Right lobe of liver (tissue), 6 donors: ENCODE results near the gene FBXO47. TPM values are rescaled to one million over a fixed set of nuclear protein-coding genes. Genes with fewer than 3 reads are reported as not detected.

ENCODE experiments used
- ATAC-seq, 4 donors: fragments of 200-7000 bp; cut with Tn5 transposase; one replicate each; pipeline ENCODE4 v1.9.1; 2020; ENCODE audit warnings: mild to moderate bottlenecking in 4 of 4, moderate library complexity in 4 of 4
- DNase-seq, 3 donors: peaks; one replicate each; pipeline ENCODE4 v3.0.0-alpha.2; 2020
- H3K27ac ChIP-seq, 3 donors: fragments of 200-600 bp; one replicate each; pipeline ENCODE4 v1.8.0; 2022
- H3K27me3 ChIP-seq, 2 donors: fragments of 200-600 bp; one replicate each; pipeline ENCODE4 v1.8.0; 2022
- H3K36me3 ChIP-seq, 4 donors: fragments of 200-600 bp; sonication (generic) in 1 of 4; one replicate each; pipeline versions ENCODE4 v1.5.1 to v1.8.0; 2017 to 2022; ENCODE audit warnings: control low read depth in 1 of 4
- H3K4me1 ChIP-seq, 4 donors: fragments of 200-600 bp; sonication (generic) in 1 of 4; one replicate each; pipeline versions ENCODE4 v1.5.1 to v1.8.0; 2017 to 2022; ENCODE audit warnings: control low read depth in 1 of 4
- H3K4me3 ChIP-seq, 3 donors: fragments of 200-600 bp; one replicate each; pipeline ENCODE4 v1.8.0; 2022
- H3K9me3 ChIP-seq, 4 donors: fragments of 200-600 bp; sonication (generic) in 1 of 4; one replicate each; pipeline versions ENCODE4 v1.5.1 to v1.8.0; 2017 to 2022; ENCODE audit warnings: control low read depth in 1 of 4
- POLR2A ChIP-seq: fragments of 450-650 bp; IDR thresholded peaks from one replicate; pipeline ENCODE4 v1.6.1; 2017; ENCODE audit warnings: antibody characterized with exemption, mild to moderate bottlenecking
- WGBS: methylation state at CpG from one replicate; pipeline ENCODE4 v1.1.6; 2018; ENCODE audit warnings: low coverage, low lambda C conversion rate; ENCODE audit not compliant: insufficient coverage; ENCODE audit errors: missing lambda C conversion rate; 5-methylcytosine and 5-hydroxymethylcytosine counted together
- intact Hi-C, 2 donors: fragments of 100-400 bp; cut with DNase I; formaldehyde crosslinking; loops; one replicate each; pipeline versions ENCODE4 v1.11.2 to v1.14.1; 2022
- total RNA-seq, 6 experiments: library from RNA; depleted of rRNA in 2 of 6; stranded (reverse); fragments of >200 nt in 2 of 6; fragmentation: NEBNext Ultra II Directional in 3 of 6; extraction: Animal tissue kit (Norgen Biotek cat#: 25700) in 3 of 6; gene quantifications; one replicate each; pipeline versions ENCODE4 v1.1.0 to v1.2.4, GENCODE V29; 2016 to 2023
- TF ChIP-seq, protein P1 (sequence below), 4 donors: fragments of 200-600 bp in 3 of 4; fragments of 450-650 bp in 1 of 4; IDR thresholded peaks; one replicate each; pipeline versions ENCODE4 v1.5.1 to v1.8.0; 2016 to 2022; ENCODE audit warnings: antibody characterized with exemption in 4 of 4, mild to moderate bottlenecking in 2 of 4
- donor health status: DM: no; HTN: yes; CAD: no.
- donor health status: DM: no; HTN: no; CAD: no.
- donor health status: DM: no; HTN: no; CAD: no.
- donor health status: DM: no; HTN: yes; CAD: no.
- donor health status: DM: no; HTN: yes; CAD: no.

Gene FBXO47
- total RNA-seq, 6 experiments from 2014 or later, result not detected

DNA sequence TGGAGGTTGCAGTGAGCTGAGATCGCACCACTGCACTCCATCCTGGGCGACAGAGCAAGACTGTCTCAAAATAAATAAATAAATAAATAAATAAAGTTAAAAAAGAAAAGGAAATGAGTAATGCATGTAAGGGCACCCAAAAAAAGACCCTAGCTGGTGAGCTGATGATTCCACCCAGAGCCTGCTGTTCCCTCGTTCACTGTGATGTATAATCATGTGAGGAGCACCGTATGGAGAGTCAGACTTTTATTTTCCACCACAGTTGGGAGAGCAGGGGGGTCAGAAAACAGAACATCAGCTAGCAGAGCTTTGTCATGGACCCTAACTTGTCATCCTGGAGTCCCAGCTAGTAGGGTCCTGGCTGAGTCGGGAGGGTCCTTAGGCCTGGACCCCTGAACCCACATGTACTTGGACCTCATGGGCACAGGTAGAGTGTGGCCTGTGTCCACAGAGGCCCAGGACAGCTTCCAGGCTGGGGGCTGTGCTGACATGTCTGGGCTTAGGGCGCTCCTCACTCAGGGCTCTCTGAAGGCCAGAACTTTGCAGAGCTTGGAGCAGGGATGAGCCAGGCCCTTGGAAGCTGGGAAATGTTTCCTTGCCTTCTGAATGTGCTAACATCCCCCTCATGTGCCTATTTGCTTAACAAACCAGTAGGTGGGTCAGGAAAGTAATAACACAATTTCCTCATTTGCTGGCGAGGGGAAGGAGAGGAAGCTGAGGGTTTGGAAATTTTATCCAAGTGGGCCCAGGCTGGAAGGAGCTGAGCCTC, 60.6 kb downstream of the FBXO47 start:
- ATAC-seq (peak in 2 of 4 donors; percentile 11 to 15), DNase-seq (peak in 1 of 3 donors; percentile 35)
- Histone ChIP-seq H3K9me3 (no peaks in the 10 kb centered on the region), H3K27me3 (no peaks in the 10 kb centered on the region), H3K27ac (no peak overlapping the region), H3K4me1 (peaks cover 0 to 6% (median 2%) of the 10 kb centered on the region in 4 donors), H3K36me3 (peaks cover 0 to 27% (median 8%) of the 10 kb centered on the region in 4 donors), H3K4me3 (no peak overlapping the region)
- intact Hi-C loops, result no loop called here
- TF ChIP-seq, protein P1, sequence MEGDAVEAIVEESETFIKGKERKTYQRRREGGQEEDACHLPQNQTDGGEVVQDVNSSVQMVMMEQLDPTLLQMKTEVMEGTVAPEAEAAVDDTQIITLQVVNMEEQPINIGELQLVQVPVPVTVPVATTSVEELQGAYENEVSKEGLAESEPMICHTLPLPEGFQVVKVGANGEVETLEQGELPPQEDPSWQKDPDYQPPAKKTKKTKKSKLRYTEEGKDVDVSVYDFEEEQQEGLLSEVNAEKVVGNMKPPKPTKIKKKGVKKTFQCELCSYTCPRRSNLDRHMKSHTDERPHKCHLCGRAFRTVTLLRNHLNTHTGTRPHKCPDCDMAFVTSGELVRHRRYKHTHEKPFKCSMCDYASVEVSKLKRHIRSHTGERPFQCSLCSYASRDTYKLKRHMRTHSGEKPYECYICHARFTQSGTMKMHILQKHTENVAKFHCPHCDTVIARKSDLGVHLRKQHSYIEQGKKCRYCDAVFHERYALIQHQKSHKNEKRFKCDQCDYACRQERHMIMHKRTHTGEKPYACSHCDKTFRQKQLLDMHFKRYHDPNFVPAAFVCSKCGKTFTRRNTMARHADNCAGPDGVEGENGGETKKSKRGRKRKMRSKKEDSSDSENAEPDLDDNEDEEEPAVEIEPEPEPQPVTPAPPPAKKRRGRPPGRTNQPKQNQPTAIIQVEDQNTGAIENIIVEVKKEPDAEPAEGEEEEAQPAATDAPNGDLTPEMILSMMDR (IDR thresholded peaks at IDR 0.05), result no peak
- no peak for TF ChIP-seq POLR2A
- 75% methylated on average over 5 of the region's 7 CpGs for WGBS

DNA sequence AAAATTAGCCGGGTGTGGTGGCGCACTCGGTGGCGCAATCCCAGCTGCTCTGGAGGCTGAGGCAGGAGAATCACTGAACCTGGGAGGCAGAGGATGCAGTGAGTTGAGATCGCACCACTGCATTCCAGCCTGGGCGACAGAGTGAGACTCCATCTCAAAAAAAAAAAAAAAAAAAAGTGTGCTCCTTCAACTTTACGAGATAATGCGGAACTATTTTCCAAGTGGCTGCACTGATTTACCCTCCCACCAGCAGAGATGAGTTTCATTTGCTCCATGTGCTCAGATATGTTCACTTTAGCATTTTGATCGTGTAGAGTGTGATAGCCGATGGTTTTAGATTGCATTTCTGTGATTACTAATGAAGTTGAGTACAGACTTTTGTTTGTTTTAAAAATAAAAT, 61.8 kb downstream of the FBXO47 start:
- Histone ChIP-seq H3K27me3 (no peaks in the 10 kb centered on the region), H3K36me3 (peaks cover 0 to 22% (median 10%) of the 10 kb centered on the region in 4 donors), H3K4me3 (no peak overlapping the region), H3K9me3 (no peaks in the 10 kb centered on the region), H3K4me1 (peaks cover 0 to 12% (median 2%) of the 10 kb centered on the region in 4 donors), H3K27ac (no peak overlapping the region)
- intact Hi-C loops, result no loop called here
- 100% methylated on average over 2 of the region's 10 CpGs for WGBS
- TF ChIP-seq POLR2A, result no peak
- TF ChIP-seq, protein P1 (IDR thresholded peaks at IDR 0.05), result no peak
- ATAC-seq (no peak), DNase-seq (no peak)

DNA sequence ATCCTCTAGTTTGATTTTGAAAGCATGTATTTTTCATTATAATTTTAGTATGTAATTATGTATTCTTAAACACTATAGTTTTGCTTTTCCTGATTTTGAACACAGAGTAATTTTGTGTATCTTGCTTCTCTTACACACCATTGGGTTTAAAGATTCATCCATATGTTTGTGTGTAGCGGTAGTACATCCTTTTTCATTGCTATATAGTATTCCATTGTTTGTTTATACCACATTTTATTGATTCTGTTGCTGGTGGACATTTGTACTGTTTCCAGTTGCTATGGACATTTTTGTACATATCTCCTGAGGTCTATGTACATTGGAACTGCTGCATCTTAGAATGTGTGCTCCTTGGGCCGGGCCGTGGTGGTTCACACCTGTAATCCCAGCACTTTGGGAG, 62.3 kb downstream of the FBXO47 start:
- peaks cover 0 to 22% (median 10%) of the 10 kb centered on the region in 4 donors for H3K36me3 ChIP-seq
- peaks cover 0 to 17% (median 2%) of the 10 kb centered on the region in 4 donors for H3K4me1 ChIP-seq
- TF ChIP-seq, protein P1 (IDR thresholded peaks at IDR 0.05), result no peak
- TF ChIP-seq POLR2A, result no peak
- H3K4me3 ChIP-seq, result no peak overlapping the region
- no peaks in the 10 kb centered on the region for H3K9me3 ChIP-seq
- ATAC-seq (no peak), DNase-seq (no peak)
- H3K27ac ChIP-seq, result no peak overlapping the region
- WGBS, result 100% methylated on average over 3 of the region's 3 CpGs
- no peaks in the 10 kb centered on the region for H3K27me3 ChIP-seq
- intact Hi-C loops, result no loop called here

GRCh38 chr17:38903404-38903803, 63.8 kb downstream of the FBXO47 start:
- H3K36me3 ChIP-seq, result peaks cover 0 to 22% (median 10%) of the 10 kb centered on the region in 4 donors
- WGBS, result 82% methylated on average over 4 of the region's 6 CpGs
- no peak for ATAC-seq
- peaks cover 0 to 32% (median 5%) of the 10 kb centered on the region in 4 donors for H3K4me1 ChIP-seq
- H3K9me3 ChIP-seq, result no peaks in the 10 kb centered on the region
- no peak overlapping the region for H3K27ac ChIP-seq
- TF ChIP-seq POLR2A, result no peak
- TF ChIP-seq, protein P1 (IDR thresholded peaks at IDR 0.05), result no peak
- no peak for DNase-seq
- intact Hi-C loops, result no loop called here
- no peaks in the 10 kb centered on the region for H3K27me3 ChIP-seq
- H3K4me3 ChIP-seq, result no peak overlapping the region
